IPS DF 6.9 (cell line): ENCODE results near the gene TIAL1.

ENCODE experiments used
- DNase-seq: peaks from one replicate; pipeline ENCODE4 v3.0.0-alpha.2; 2013; ENCODE audit warnings: low read depth, low spot score
- H3K27ac ChIP-seq: one replicate; pipeline ENCODE4 v1.5.1; 2013; ENCODE audit warnings: low read length, control low read depth
- H3K27me3 ChIP-seq: 2 replicates; pipeline ENCODE4 v1.6.1; 2013; ENCODE audit warnings: mild to moderate bottlenecking, low read length; ENCODE audit not compliant: control insufficient read depth, insufficient read depth
- H3K36me3 ChIP-seq: 2 replicates; pipeline ENCODE4 v1.6.1; 2013; ENCODE audit warnings: low read length; ENCODE audit not compliant: control insufficient read depth, insufficient read depth
- H3K4me1 ChIP-seq: 2 replicates; pipeline ENCODE4 v1.6.1; 2013; ENCODE audit warnings: low read length; ENCODE audit not compliant: control insufficient read depth, insufficient read depth
- H3K4me3 ChIP-seq: 2 replicates; pipeline ENCODE4 v1.5.1; 2013; ENCODE audit warnings: mild to moderate bottlenecking, low read length
- H3K9me3 ChIP-seq: 2 replicates; pipeline ENCODE4 v1.6.1; 2013; ENCODE audit warnings: low read length, inconsistent platforms; ENCODE audit not compliant: control insufficient read depth, insufficient read depth
- WGBS: extraction: QIAGEN DNeasy Blood & Tissue Kit; methylation state at CpG from one replicate; pipeline ENCODE4 v1.1.7; 2013; ENCODE audit warnings: mixed read lengths, missing lambda C conversion rate; ENCODE audit not compliant: insufficient read length, insufficient coverage; 5-methylcytosine and 5-hydroxymethylcytosine counted together

Gene TIAL1

GRCh38 chr10:119526621-119527592 lies 69.9 kb downstream of the TIAL1 start:
- WGBS: no CpG with 5 or more reads among the region's 18 CpGs
- Histone ChIP-seq H3K9me3 (no peaks in the 10 kb centered on the region), H3K27ac (no peak overlapping the region), H3K4me1 (no peaks in the 10 kb centered on the region), H3K36me3 (no peaks in the 10 kb centered on the region), H3K27me3 (no peaks in the 10 kb centered on the region), H3K4me3 (no peak overlapping the region)
- DNase-seq: no peak

GRCh38 chr10:119526149-119526548 lies 70.6 kb downstream of the TIAL1 start:
- Histone ChIP-seq H3K27ac (no peak overlapping the region), H3K36me3 (no peaks in the 10 kb centered on the region), H3K4me1 (no peaks in the 10 kb centered on the region), H3K9me3 (no peaks in the 10 kb centered on the region), H3K27me3 (no peaks in the 10 kb centered on the region), H3K4me3 (no peak overlapping the region)
- DNase-seq: no peak
- no CpG with 5 or more reads among the region's 1 CpG for WGBS

- Histone ChIP-seq H3K36me3 (no peaks in the 10 kb centered on the region), H3K9me3 (no peaks in the 10 kb centered on the region), H3K4me3 (no peak overlapping the region), H3K4me1 (no peaks in the 10 kb centered on the region), H3K27ac (no peak overlapping the region), H3K27me3 (no peaks in the 10 kb centered on the region)
- WGBS: no CpG with 5 or more reads among the region's 5 CpGs
- DNase-seq: no peak
Measured at GRCh38 chr10:119525116-119525515, 71.6 kb downstream of the TIAL1 start.

GRCh38 chr10:119524720-119525070 lies 72.1 kb downstream of the TIAL1 start:
- H3K4me1 ChIP-seq: no peaks in the 10 kb centered on the region
- H3K27ac ChIP-seq: no peak overlapping the region
- DNase-seq: no peak
- H3K9me3 ChIP-seq: no peaks in the 10 kb centered on the region
- H3K36me3 ChIP-seq: no peaks in the 10 kb centered on the region
- H3K4me3 ChIP-seq: no peak overlapping the region
- H3K27me3 ChIP-seq: no peaks in the 10 kb centered on the region
- WGBS: no CpG with 5 or more reads among the region's 13 CpGs

- no peaks in the 10 kb centered on the region for H3K36me3 ChIP-seq
- no peak for DNase-seq
- H3K27me3 ChIP-seq: no peaks in the 10 kb centered on the region
- no peaks in the 10 kb centered on the region for H3K4me1 ChIP-seq
- no CpG with 5 or more reads among the region's 19 CpGs for whole genome bisulfite sequencing
- no peak overlapping the region for H3K4me3 ChIP-seq
- no peak overlapping the region for H3K27ac ChIP-seq
- H3K9me3 ChIP-seq: no peaks in the 10 kb centered on the region
Measured at GRCh38 chr10:119523895-119524719, 72.7 kb downstream of the TIAL1 start.
